GM23248 (cell line): ENCODE results near the gene SH3PXD2A.

ENCODE experiments used
- EZH2 ChIP-seq: fragments of 200-600 bp; sonication (generic); IDR thresholded peaks from 2 replicates; pipeline ENCODE4 v1.6.1; 2018; ENCODE audit warnings: antibody characterized with exemption, mild to moderate bottlenecking; ENCODE audit not compliant: insufficient read depth, poor library complexity, severe bottlenecking
- EZH2phosphoT487 ChIP-seq: fragments of 200-600 bp; sonication (generic); IDR thresholded peaks from 2 replicates; pipeline ENCODE4 v1.6.1; 2018; ENCODE audit warnings: antibody characterized with exemption, moderate library complexity, mild to moderate bottlenecking, low read depth; ENCODE audit not compliant: insufficient read depth

GRCh38 chr10:103557455-103557854, 297.9 kb downstream of the SH3PXD2A start:
- TF ChIP-seq EZH2 (no peak), EZH2phosphoT487 (no peak)
